CD14-positive monocyte (primary cell): ENCODE data around the gene VTI1A. TPM values are rescaled to one million over a fixed set of nuclear protein-coding genes. Genes with fewer than 3 reads are reported as not detected.

Experiments used
- DNase-seq, 3 donors: peaks; one replicate each; pipeline ENCODE4 v3.0.0-alpha.2; 2011 to 2022
- H2AFZ ChIP-seq: 2 replicates; pipeline ENCODE4 v1.6.0; 2012; ENCODE audit warnings: mild to moderate bottlenecking, low read depth, low read length, inconsistent platforms; ENCODE audit not compliant: insufficient read depth, poor library complexity, severe bottlenecking
- H3K27ac ChIP-seq, 2 donors: 1 replicate in 1 of 2; 2 replicates in 1 of 2; pipeline ENCODE4 v1.5.1; 2012 to 2013; ENCODE audit warnings: low read length in 2 of 2, control low read depth in 1 of 2, inconsistent platforms in 1 of 2, low read depth in 1 of 2, mild to moderate bottlenecking in 1 of 2
- H3K27me3 ChIP-seq, 2 donors: one replicate each; pipeline versions ENCODE4 v1.6.0 to v1.6.1; 2011 to 2013; ENCODE audit warnings: low read length in 2 of 2; ENCODE audit not compliant: control insufficient read depth in 2 of 2, insufficient read depth in 2 of 2
- H3K36me3 ChIP-seq, 2 donors: replicated peaks in 1 of 2; 1 replicate in 1 of 2; 2 replicates in 1 of 2; pipeline versions ENCODE4 v1.5.1 to v1.6.1; 2012 to 2013; ENCODE audit warnings: low read length in 2 of 2, control low read depth in 1 of 2, inconsistent platforms in 1 of 2, mild to moderate bottlenecking in 1 of 2; ENCODE audit not compliant: insufficient read depth in 2 of 2, control insufficient read depth in 1 of 2
- H3K4me1 ChIP-seq, 2 donors: 1 replicate in 1 of 2; 2 replicates in 1 of 2; pipeline versions ENCODE4 v1.5.1 to v1.6.1; 2012 to 2013; ENCODE audit warnings: low read length in 2 of 2, control low read depth in 1 of 2, inconsistent platforms in 1 of 2, mild to moderate bottlenecking in 1 of 2, moderate library complexity in 1 of 2; ENCODE audit not compliant: insufficient read depth in 2 of 2, control insufficient read depth in 1 of 2
- H3K4me2 ChIP-seq: replicated peaks from 2 replicates; pipeline ENCODE3; 2012; ENCODE audit warnings: low read length, moderate library complexity, mild to moderate bottlenecking; ENCODE audit not compliant: poor library complexity, severe bottlenecking; ENCODE audit errors: extremely low read depth
- H3K4me3 ChIP-seq, 3 experiments: fragments of 200-600 bp in 1 of 3; sonication (generic) in 1 of 3; replicated peaks in 1 of 3; 1 replicate in 2 of 3; 2 replicates in 1 of 3; pipeline ENCODE4 v1.5.1; 2011 to 2013; ENCODE audit warnings: low read length in 3 of 3, mild to moderate bottlenecking in 3 of 3, control low read depth in 2 of 3, low read depth in 2 of 3, inconsistent platforms in 1 of 3, moderate library complexity in 1 of 3
- H3K79me2 ChIP-seq: 2 replicates; pipeline ENCODE4 v1.6.0; 2012; ENCODE audit warnings: mild to moderate bottlenecking, control low read depth, inconsistent platforms, low read length, moderate library complexity; ENCODE audit not compliant: insufficient read depth
- H3K9ac ChIP-seq: 2 replicates; pipeline ENCODE4 v1.6.0; 2017; ENCODE audit warnings: low read length, mild to moderate bottlenecking; ENCODE audit not compliant: insufficient read depth, poor library complexity, severe bottlenecking
- H3K9me3 ChIP-seq, 2 donors: replicated peaks in 1 of 2; 1 replicate in 1 of 2; 2 replicates in 1 of 2; pipeline versions ENCODE4 v1.5.1 to v1.6.1; 2012 to 2013; ENCODE audit warnings: low read length in 2 of 2, control low read depth in 1 of 2; ENCODE audit not compliant: control insufficient read depth in 1 of 2, insufficient read depth in 1 of 2
- H4K20me1 ChIP-seq: 2 replicates; pipeline ENCODE4 v1.6.0; 2012; ENCODE audit warnings: mild to moderate bottlenecking, low read length, control low read depth, moderate library complexity; ENCODE audit not compliant: insufficient read depth
- H3K27ac Mint-ChIP-seq, 7 donors: one replicate each; pipeline ENCODE4 v1.8.0; 2020; ENCODE audit warnings: mild to moderate bottlenecking in 7 of 7, mixed read lengths in 7 of 7, moderate library complexity in 6 of 7, inconsistent platforms in 2 of 7
- H3K27me3 Mint-ChIP-seq, 3 donors: one replicate each; pipeline ENCODE4 v1.8.0; 2021 to 2022; ENCODE audit warnings: low read depth in 3 of 3, mild to moderate bottlenecking in 3 of 3, mixed read lengths in 3 of 3, moderate library complexity in 3 of 3, inconsistent platforms in 1 of 3
- H3K36me3 Mint-ChIP-seq, 2 donors: one replicate each; pipeline ENCODE4 v1.8.0; 2020; ENCODE audit warnings: mixed read lengths in 2 of 2, inconsistent platforms in 1 of 2, mild to moderate bottlenecking in 1 of 2
- H3K4me1 Mint-ChIP-seq: one replicate; pipeline ENCODE4 v1.8.0; 2020; ENCODE audit warnings: mild to moderate bottlenecking, mixed read lengths
- H3K4me3 Mint-ChIP-seq, 2 donors: one replicate each; pipeline ENCODE4 v1.8.0; 2020; ENCODE audit warnings: mild to moderate bottlenecking in 2 of 2, mixed read lengths in 2 of 2, moderate library complexity in 1 of 2
- H3K9me3 Mint-ChIP-seq, 7 donors: one replicate each; pipeline ENCODE4 v1.8.0; 2020 to 2022; ENCODE audit warnings: mixed read lengths in 7 of 7, mild to moderate bottlenecking in 6 of 7, moderate library complexity in 6 of 7, inconsistent platforms in 2 of 7
- intact Hi-C, 2 donors: fragments of 100-400 bp; cut with micrococcal nuclease; formaldehyde crosslinking; loops; one replicate each; pipeline versions ENCODE4 v1.15.0 to v1.15.1; 2023
- polyA plus RNA-seq, 3 donors: library from polyadenylated mRNA; depleted of rRNA in 1 of 3; unstranded in 2 of 3; stranded (reverse) in 1 of 3; fragments of 300-500 nt in 2 of 3; fragments of >200 nt in 1 of 3; fragmentation: Illumina TruSeq in 2 of 3; gene quantifications; 1 replicate in 2 of 3; 2 replicates in 1 of 3; pipeline ENCODE4 v1.2.3, GENCODE V29; 2012 to 2021
- TF ChIP-seq, protein P1 (sequence below): fragments of 200-600 bp; IDR thresholded peaks from one replicate; pipeline ENCODE4 v1.8.0; 2022; ENCODE audit warnings: antibody characterized with exemption, mild to moderate bottlenecking

Gene VTI1A
- polyA plus RNA-seq, 3 donors: 23.6 to 25.4 (median 24.1) TPM

DNA sequence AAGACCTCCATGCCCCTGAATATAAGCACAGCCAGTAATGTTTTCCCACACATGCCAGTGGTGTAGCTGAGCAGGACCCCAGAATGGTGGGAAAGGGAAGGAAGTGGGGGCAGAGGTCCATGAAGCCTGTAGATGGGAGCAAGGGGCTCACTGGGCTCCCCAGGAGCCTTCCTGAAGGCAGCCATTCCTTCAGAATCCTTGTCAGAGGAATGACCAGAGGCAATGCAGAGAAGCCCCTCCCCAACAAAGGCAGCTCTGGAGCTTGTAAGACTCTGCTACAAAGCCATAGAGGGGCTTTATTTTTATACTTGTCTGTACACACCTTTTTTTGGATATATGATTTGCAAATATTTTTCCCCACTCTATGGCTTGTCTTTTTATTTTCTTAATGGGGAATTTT is 338.1 kb downstream of the VTI1A start:
- H3K36me3 Mint-ChIP-seq: peaks cover 22 to 29% of the 10 kb centered on the region in 2 donors
- no peaks in the 10 kb centered on the region for H3K79me2 ChIP-seq
- DNase-seq: no peak
- H3K4me1 Mint-ChIP-seq: peaks cover 2% of the 10 kb centered on the region
- no peaks in the 10 kb centered on the region for H3K36me3 ChIP-seq
- peaks cover 0 to 12% (median 9%) of the 10 kb centered on the region in 7 donors for H3K9me3 Mint-ChIP-seq
- H3K4me3 Mint-ChIP-seq: no peak overlapping the region
- TF ChIP-seq, protein P1, sequence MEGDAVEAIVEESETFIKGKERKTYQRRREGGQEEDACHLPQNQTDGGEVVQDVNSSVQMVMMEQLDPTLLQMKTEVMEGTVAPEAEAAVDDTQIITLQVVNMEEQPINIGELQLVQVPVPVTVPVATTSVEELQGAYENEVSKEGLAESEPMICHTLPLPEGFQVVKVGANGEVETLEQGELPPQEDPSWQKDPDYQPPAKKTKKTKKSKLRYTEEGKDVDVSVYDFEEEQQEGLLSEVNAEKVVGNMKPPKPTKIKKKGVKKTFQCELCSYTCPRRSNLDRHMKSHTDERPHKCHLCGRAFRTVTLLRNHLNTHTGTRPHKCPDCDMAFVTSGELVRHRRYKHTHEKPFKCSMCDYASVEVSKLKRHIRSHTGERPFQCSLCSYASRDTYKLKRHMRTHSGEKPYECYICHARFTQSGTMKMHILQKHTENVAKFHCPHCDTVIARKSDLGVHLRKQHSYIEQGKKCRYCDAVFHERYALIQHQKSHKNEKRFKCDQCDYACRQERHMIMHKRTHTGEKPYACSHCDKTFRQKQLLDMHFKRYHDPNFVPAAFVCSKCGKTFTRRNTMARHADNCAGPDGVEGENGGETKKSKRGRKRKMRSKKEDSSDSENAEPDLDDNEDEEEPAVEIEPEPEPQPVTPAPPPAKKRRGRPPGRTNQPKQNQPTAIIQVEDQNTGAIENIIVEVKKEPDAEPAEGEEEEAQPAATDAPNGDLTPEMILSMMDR: no peak
- no peaks in the 10 kb centered on the region for H4K20me1 ChIP-seq
- no peaks in the 10 kb centered on the region for H3K27me3 Mint-ChIP-seq
- H2AFZ ChIP-seq: no peak overlapping the region
- intact Hi-C loops: no loop called here
- H3K27ac Mint-ChIP-seq: no peak overlapping the region
- H3K4me1 ChIP-seq: no peaks in the 10 kb centered on the region
- H3K4me3 ChIP-seq: no peak overlapping the region
- H3K4me2 ChIP-seq: no peak overlapping the region
- H3K27ac ChIP-seq: no peak overlapping the region
- H3K9me3 ChIP-seq: no peaks in the 10 kb centered on the region
- H3K27me3 ChIP-seq: no peaks in the 10 kb centered on the region
- no peak overlapping the region for H3K9ac ChIP-seq

DNA sequence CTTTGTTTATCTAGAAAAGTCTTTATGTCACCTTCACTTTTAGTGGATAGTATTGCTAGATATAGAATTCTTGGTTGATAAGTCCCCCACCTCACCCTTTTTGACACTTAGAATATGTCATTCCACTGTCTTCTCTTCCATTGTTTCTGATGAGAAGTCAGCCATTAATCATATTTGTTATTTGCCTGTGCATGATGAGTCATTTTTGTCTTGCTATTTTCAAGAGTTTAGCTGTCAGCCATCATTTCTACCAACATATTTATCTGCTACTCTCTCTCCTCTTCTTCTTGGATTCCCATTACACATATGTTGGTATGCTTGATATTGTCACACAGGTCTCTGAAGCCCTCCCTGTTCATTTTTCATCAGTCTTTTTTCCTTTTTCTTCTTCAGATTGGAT is 342.2 kb downstream of the VTI1A start:
- Histone ChIP-seq H3K36me3 (no peaks in the 10 kb centered on the region), H3K27ac (no peak overlapping the region), H3K4me2 (no peak overlapping the region), H3K79me2 (no peaks in the 10 kb centered on the region), H3K9ac (no peak overlapping the region), H3K4me3 (no peak overlapping the region), H3K27me3 (no peaks in the 10 kb centered on the region), H3K9me3 (no peaks in the 10 kb centered on the region), H4K20me1 (no peaks in the 10 kb centered on the region), H2AFZ (no peak overlapping the region), H3K4me1 (no peaks in the 10 kb centered on the region)
- Mint-ChIP-seq H3K4me1 (peaks cover 2% of the 10 kb centered on the region), H3K4me3 (no peak overlapping the region), H3K9me3 (peaks cover 0 to 13% (median 11%) of the 10 kb centered on the region in 7 donors), H3K36me3 (peaks cover 6 to 23% of the 10 kb centered on the region in 2 donors), H3K27me3 (no peaks in the 10 kb centered on the region), H3K27ac (no peak overlapping the region)
- no peak for DNase-seq
- intact Hi-C loops: no loop called here
- TF ChIP-seq, protein P1: no peak
